GM12872 (cell line): ENCODE results near the gene FUNDC2.

ENCODE experiments used
- CTCF ChIP-seq: IDR thresholded peaks from 3 replicates; pipeline ENCODE4 v1.5.1; 2011; ENCODE audit warnings: low read depth, mild to moderate bottlenecking, low read length, moderate library complexity; ENCODE audit not compliant: insufficient read depth

The FUNDC2 gene

GRCh38 chrX:155086961-155087735 is 60.5 kb downstream of the FUNDC2 start:
- no peak for TF ChIP-seq CTCF

- TF ChIP-seq CTCF, result peak; percentile 53; the same call in 2 of the 3 replicates
These were observed 67.9 kb downstream of the FUNDC2 start for GRCh38 chrX:155094468-155095061.

- no peak for TF ChIP-seq CTCF
These were observed 79.3 kb downstream of the FUNDC2 start for GRCh38 chrX:155105919-155106318.

GRCh38 chrX:155108427-155108826 is 81.8 kb downstream of the FUNDC2 start:
- TF ChIP-seq CTCF, result no peak
